ENCODE measurements around the gene CCDC69.

CCDC69 gene

DNA sequence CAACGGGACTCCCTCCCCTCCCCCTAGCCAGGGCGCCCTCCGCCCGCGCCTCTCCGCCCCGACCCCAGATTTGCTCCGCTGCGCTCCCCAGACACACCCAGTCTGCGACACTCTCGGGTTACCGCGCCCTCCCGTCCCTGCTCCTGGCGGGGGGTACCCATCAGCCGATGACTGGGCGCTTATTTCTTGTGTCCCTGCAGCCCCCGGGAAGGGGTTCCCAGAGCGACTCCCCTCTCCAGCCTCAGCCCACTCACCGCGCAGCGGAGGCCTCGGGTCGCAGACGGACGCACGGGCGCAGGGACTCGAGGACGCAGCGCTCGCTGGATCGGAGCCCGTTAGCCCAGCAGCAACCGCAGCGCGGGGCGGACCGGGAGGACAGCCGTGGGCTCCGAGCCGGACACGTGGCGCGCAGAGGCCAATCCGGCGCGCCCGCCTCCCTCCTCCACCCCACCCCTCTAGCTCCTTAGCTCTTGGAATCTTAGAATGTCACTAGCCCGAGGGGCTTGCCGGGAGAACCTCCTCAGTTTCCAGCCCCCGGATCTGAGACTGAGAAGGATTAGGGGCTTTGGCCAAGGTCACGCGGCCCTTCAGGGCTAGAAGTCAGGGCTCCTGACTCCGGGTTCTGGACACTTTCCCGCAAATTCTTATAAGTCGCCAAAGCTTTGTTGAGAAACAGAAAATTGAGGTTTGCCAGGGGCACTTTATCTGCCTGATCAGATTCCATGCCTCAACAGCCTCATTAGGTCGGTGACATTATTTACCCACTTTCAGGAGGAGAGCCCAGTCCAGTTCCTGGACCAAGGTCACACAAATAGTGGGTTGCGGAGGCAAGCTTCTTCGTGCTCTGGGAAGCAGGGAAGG, 66.2 kb downstream of the CCDC69 start, which contains the start of gene ANXA6:
TSS of gene ANXA6 (minus strand) at position 354 of the 861 bp plus-strand sequence. CDS start 9,878 bp downstream, outside the sequence.
- peak; percentile 81 for DNase-seq

DNA sequence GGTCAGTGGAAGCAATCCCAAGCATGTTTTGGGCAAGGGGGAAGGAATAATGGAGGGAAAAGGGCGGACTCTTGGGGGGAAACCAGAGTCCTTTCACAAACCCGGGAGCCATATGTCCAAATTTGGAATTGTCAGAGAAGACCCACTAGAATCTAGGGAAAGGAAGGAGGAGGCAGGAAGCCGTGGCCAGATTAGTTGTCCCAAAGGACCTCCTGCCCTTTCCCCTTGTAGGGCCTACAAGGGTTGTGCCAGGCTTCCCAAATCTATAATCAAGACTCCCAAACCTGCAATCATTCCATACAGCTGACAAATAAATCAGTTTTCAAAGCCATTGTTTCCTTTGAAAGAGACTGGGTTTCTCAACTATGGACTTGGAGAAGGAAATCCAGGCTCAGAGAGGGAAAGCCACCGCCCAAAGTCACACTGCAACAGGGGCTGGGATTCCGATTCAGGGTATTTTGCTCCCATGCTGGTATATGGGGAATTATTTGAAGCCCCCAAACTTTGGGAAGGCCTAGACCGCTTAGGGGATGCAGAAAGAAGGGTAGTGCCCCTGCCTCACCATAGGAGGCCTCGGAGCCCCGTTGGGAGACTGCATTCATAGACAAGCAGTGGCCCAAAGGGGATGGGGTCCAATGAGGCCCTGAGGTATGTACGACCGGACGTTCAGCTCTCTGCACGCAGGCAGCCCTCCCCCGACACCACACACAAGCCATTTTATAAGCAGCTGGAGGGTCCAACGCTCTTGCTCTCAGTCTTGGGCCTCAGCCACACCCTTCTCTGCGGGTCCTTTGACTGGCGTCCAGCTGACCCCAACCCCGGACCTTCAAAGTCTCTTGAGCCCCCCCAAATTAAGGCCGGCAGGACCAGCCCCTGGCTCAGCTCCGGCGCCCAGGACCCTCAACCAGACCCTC, 67.1 kb downstream of the CCDC69 start:
- peak; percentile 58 for DNase-seq

DNA sequence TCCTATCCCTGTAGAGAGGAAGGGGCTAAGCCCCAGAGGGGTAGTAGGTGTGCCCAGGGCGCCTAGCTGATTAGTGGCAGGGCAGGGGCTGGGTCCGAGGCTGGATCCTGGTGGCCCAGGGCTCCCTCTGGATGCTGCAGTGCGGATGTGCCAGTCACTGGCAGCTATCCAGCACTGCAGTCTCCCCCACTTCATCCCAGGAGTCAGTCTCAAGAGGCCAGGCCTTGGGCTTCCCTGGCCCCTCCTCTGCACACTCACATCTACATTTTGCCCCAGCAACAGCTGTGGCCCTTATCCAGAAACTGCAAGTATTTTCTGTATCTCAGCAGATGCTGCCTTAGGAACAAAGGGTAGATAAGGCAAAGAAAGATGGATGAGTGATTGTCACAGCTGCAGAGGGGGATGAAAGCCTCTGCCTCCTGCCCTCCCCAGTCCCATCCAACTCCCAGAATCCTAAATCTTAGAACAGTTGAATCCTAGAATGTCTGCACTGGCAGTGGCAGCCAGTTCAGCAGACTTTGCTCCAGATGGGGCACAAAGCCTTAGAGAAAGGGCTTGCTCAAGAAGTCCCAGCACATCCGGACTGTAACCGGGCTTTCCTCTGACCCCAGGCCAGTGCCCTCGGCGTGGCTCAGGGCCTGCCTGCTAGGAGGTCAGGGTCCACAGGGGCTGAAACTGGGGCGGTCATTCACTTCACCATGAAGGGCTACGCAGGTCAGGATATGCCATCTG, 68.0 kb downstream of the CCDC69 start:
- DNase-seq, result peak; percentile 62

DNA sequence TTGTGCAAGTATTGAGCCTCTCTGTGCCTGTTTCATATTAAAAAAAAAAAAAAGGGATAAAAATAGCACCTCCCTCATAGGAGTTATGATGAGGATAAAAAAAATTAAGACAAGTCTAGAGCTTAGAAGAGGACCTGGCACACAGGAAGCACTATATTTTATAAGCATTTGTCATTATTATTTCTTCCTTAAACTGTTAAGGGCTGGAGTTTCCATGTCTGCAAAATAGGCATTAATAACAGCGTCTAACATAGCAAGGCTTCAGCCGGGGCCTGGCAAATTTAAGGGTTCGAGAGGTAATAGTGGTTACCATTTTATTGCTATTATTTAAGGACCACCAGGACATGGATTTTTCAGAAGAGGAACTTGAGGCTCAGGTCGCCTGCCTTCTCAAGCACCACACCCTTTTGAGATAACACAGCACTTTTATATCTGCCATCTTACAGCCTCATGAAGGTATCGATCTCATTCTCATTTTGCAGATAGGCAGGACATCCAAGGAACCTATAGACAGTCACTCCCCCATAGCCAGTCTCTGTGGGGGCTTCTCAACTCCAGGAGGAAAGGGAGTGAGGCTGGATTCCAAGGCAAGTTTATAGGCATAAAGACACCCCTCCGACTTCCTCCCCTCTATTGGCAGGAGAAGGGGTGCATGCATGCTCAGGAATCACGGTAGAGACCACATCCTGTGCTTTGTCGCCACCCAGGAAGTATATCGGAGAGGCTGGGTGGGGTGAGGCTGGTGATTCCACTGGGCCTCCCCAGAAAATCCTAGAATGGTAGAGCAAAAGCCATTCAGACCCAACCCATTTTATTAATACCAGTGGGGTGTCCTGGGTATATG, 68.7 kb downstream of the CCDC69 start:
- DNase-seq, result peak; percentile 37

DNA sequence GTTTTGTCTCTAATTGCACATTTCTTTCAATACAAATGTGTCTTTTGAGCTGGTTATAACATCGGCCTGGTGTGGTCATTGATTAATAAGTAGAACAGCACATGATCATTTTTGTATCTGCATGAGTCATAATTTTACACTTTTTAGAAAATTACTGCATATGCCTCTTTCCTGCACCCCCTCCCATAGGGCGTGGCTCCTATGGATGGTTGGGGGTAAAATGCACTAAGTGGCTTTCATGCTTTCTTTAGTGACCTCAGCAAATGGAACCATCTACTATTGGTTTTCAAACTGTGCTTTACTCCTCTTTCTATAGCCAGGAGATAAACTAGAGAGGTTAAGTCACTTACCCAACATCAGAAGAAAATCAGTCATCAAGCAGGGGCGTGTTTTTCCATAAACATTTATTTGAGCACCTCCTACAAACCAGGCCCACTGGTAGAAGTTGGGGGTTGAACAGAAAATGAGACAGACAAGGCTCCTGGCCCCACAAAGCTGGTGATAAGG, 70.1 kb downstream of the CCDC69 start:
- no peak for DNase-seq

GRCh38 chr5:151153300-151153699, 70.6 kb downstream of the CCDC69 start:
- DNase-seq, result no peak

DNA sequence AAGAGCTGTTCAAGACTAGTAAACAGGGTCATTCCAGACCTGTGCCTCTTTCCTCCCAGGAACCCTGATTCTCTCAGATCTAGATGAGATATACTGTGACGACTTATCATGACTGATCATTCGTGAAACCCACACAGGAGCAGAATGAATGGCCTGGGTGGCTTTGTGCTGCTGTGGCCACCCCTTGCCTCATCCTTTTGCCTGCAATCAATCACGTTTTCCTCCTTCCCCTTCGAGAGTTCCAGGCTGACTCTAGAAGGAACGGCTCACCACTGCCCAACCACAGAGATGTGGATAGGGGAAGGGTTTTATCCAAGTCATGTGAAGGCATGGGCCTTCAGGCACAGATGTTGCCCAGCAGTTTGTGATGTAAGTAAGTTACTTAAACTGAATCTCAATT, 72.1 kb downstream of the CCDC69 start:
- peak; percentile 41 for DNase-seq

GRCh38 chr5:151151263-151151660, 72.6 kb downstream of the CCDC69 start:
- DNase-seq, result no peak

GRCh38 chr5:151150471-151151262, 73.2 kb downstream of the CCDC69 start:
- peak; percentile 44 for DNase-seq

GRCh38 chr5:151148583-151148982, 75.3 kb downstream of the CCDC69 start:
- no peak for DNase-seq

- DNase-seq, result no peak
These were observed 76.9 kb downstream of the CCDC69 start for GRCh38 chr5:151147033-151147432.

- DNase-seq, result no peak
These were observed 77.8 kb downstream of the CCDC69 start for GRCh38 chr5:151146061-151146460.

GRCh38 chr5:151144922-151145321, 79.0 kb downstream of the CCDC69 start:
- no peak for DNase-seq

DNA sequence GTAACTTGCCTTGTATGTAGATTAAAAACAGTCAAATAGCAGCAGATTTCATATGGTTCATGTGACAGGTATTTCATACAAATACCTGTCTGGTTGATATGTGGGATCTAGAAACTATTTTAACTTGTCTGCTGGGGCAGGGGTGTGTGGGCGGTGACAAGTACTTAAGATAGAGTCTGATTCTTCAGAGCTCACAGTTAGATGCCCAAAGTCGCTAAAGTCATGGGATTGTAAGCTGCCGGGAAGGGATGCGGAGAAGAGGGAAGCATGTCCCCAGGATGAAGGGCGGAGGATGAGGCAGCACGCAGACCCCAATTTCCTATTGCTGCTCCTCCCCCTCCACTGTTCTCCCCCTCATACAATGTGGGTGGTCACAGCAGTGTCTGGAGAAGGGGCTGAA, 79.6 kb downstream of the CCDC69 start:
- DNase-seq, result no peak

DNA sequence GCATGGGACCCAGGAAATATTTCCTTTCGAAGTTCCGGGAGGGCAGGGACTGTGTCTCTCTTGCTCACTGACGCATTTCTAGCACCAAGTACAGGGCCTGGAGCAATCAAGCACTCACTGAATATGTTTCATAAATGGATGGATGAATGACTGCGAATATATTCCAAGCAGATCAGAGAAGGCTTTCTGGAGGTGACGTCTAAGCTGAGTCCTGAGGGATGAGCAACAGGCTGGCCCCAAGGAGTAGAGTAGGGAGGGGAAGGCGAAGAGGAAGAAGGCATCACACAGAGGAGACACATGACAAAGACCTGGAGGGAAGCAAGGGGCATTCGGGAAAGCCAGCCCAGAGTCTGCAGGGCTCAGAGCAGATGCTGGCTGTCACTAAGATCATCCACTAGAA, 80.2 kb downstream of the CCDC69 start:
- DNase-seq, result no peak

- no peak for DNase-seq
These were observed 81.0 kb downstream of the CCDC69 start for GRCh38 chr5:151142933-151143332.

GRCh38 chr5:151141535-151141934, 82.4 kb downstream of the CCDC69 start:
- DNase-seq, result peak; percentile 8

DNA sequence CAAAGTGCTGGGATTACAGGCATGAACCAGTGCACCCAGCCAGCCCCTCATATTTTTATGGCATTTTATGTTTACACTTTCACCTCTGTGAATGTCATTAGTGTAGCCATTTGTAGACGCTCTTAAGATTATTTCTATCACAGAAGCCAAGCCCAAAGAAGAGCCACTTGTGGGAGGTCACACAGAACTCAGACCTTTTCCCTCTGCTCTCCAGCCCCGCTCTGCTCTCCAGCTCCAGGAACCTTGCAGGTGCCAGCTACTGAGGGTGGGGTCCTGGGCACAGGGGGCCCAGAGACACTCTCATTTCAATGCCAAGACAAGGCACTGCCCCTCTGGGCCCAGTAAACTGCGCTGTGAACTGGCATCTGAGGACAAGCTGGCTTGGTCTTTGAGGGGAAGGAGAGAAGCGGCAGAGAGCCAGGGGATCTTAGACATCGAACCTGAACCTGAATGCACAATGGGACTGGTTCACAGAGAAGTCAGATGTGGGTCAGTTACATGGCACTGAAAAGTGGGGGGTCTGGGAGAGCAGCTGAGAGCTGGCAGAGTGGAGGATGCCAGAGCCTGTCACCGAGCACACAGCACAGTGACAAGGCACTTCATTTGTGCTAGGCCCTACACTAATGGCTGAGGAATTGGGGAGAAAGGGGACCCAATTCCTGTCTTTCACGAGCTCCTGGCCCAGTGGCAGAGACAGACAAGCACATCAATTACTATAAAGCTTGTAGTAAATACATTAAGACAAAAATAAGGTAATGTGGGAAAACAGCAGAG, 83.0 kb downstream of the CCDC69 start:
- DNase-seq, result no peak

DNA sequence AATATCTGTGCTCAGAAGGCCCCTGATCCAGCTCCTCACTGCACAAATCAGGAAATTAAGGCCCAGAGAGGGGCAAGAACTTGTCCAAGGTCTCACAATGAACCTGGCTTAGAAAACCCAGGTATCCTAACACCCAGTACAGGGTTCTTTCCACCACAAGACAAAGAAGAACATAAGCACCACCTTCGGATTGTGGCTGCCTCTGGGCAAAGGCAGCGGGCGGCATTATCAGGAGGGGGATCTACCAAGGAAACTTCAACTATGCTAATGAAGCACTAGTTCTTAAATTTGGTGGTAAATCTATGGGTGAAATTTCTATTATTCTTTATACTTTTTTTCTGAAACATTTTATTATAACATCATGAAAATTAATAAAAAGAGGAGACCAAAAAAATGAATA, 84.2 kb downstream of the CCDC69 start:
- no peak for DNase-seq

DNA sequence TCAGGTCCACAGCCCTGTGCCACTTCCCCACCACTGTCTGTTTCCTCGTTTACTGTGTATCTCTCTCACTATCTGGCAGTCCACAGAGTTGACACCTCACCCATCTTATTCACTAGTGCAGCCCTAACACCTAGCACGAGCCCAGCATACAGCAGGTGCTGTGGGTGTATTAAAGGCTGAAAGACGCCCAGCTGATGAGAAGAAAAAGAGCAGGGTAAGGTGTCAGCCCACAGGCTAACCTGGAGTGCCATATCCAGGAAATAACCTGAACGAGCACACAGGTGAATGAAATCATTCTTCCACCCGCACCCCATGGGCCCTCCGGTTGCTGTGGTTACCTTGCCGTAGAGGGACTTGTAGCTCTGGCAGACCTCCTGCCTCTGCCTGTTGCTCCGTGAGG, 84.9 kb downstream of the CCDC69 start:
- no peak for DNase-seq
